ENCODE results near the gene HNRNPA3.
A peak's percentile ranks its signal among the peaks of the same experiment; 100 is the strongest.
"Not testable (repeated sequence)": the region's sequence is repeated elsewhere in the genome, so short reads cannot be mapped to it uniquely, and the experiment has no call there.

Gene HNRNPA3

GRCh38 chr2:177234267-177234666 is 21.7 kb downstream of the HNRNPA3 start:
- no peak for DNase-seq (ENCODE audit: low read depth)

DNA sequence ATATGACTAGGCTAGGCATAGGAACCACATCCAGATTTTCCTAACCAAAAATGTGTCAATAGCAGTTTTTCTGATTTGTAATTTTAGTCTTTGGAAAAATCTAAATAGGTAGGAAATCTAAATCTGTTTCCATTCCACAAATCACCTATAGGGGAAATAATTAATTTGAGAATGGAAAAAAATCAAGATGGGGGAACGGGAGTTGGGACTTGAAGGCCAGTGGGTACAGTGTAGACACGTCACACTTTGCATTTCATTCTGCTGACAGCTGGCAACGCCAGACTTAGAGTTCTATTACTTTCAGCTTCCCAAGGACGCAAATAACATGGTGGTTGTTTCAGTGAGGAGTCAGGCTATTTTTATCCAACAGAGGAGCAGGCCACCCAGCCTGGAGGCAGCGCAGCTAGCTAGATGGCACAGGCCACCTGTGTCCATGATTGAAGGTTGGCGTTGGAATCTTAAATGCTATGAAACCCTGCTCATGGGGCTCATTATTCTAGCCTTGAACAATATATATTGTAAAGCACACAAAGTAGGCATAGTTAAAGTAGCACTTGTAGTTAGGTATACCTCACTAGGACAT is 23.4 kb downstream of the HNRNPA3 start:
- DNase-seq (ENCODE audit: low read depth) = no peak

- DNase-seq (ENCODE audit: low read depth) = no peak
These were observed 25.3 kb downstream of the HNRNPA3 start for GRCh38 chr2:177237932-177238331.

DNA sequence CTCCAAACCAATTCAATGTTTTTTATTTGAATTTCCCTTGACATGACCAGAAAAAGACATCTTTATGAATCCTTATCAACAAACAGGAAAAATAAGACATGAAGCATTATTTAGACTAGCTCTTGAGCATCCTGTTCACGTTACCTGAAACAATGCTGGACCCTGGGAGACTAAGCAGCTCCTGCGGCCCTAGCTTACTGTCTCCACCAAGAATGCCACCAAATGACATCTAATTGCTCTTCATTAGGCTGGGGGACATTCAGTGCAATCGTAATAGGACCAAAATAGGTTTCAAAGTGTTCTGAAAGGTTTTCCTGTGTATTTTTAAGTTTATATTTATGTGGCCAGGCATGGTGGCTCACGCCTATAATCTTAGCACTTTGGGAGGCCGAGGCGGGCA is 26.5 kb downstream of the HNRNPA3 start:
- DNase-seq (ENCODE audit: low read depth) = no peak

DNA sequence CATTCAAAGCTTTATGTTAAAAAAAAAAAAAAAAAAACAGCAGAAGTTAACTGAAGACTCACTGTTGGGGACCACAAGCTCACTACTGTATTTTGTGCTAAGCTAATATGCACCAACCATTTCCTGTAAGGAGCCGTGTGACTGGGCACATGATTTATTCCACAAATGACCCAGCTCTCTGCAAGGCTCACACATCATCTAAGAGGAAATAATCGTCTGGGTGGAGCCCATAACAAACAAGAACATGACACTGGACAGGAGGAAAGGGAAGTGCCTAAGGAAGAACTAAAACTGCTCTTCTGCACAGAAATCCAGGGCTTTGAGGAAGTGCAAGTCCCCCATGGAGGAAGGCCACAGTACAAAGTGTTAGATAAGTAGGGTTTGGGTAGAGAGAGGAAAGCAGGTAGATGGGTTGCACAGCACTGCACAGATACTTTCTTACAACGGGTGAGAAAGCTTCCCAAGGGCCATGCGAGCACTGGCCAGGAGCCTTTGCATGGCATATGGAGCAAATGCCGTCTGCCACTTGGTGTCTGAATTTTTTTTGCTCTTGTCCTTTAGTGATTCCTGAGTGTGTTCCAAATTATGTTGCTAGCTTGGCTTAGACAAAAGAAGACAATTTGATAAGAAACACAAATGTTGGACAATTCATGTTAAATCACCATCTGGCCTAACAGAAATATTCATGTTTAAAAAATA is 27.5 kb downstream of the HNRNPA3 start:
- DNase-seq (ENCODE audit: low read depth) = peak; percentile 53

DNA sequence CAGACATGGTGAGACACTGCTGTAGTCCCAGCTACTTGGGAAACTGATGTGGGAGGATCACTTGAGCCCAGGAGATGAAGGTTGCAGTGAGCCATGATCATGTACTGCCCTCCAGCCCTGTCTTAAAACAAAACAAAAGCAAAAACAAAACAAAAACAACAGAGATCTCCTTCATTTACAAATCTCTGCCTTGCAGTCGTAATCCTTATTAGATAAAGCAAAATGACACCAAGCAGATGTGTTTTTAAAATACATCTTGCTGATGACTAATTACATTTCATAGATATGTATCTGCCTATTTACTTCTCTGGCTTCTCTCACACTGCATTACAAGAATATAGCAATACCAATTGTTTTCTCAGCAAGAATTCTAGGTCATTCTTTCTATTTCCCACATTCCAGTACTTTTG is 29.1 kb downstream of the HNRNPA3 start:
- DNase-seq (ENCODE audit: low read depth) = peak; percentile 29

GRCh38 chr2:177242121-177242987 is 29.8 kb downstream of the HNRNPA3 start:
- DNase-seq (ENCODE audit: low read depth) = peak; percentile 91

- no peak for DNase-seq (ENCODE audit: low read depth)
These were observed 30.5 kb downstream of the HNRNPA3 start for GRCh38 chr2:177243073-177243472.

GRCh38 chr2:177243476-177243875 is 30.9 kb downstream of the HNRNPA3 start:
- DNase-seq (ENCODE audit: low read depth) = no peak

DNA sequence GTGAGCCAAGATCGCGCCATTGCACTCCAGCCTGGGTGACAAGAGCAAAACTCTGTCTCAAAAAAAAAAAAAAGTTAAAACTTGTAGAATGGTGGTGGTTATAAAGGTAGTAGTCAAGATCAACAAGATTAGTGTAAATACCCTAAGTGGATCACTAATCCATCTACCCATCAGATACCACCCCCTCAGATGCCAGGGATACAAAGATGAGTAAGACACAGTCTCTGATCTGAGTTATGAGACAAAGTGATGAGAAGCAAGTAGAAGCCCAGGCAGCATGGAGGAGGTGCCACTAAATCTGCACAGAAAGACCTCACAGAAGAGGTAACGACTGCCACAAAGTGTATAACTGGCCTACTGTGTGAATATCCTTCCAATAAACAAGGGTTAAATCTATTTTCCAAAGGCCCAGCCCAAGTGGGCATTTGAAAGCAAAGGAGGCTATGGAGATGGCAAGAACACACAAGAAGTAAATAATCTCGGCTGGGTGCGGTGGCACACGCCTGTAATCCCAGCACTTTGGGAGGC is 31.7 kb downstream of the HNRNPA3 start:
- no peak for DNase-seq (ENCODE audit: low read depth)

DNA sequence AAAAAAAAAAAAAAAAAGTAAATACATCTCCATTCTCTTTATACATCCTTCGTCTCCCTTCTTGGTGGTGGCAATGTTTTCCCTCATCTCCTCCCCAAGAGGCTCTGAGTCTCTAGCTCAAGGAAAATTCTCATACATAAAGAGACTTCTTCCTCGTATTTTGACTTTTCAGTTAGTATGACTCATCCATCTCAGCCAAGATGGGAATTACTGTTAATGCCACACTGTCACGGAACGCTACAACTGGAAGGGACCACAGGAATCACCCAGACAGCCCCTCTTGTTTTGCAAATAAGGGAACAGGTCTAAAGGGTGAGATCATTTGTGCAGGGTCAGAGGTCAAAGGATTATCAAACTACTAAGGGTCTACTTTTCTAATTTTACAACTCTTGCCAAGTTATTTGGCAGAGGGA is 32.4 kb downstream of the HNRNPA3 start:
- DNase-seq (ENCODE audit: low read depth) = peak; percentile 49

DNA sequence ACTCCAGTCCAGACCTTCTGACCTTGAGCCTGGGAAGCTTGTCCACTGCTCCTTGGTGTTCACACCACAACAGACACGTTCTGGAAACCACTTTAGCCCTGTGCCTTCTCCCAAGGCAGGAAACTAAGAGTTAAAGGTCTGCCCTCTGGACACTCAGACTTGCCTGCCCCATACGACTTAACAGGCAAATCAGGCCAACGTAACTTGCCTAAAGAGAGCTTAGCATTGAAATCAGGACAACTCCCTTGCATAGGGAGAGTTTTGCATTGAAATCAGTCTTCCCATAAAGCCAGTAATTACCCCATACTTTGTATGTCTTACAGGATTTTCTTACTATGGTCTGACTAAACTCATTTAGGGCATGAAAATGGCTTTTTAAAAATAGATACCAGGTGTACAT is 33.4 kb downstream of the HNRNPA3 start:
- DNase-seq (ENCODE audit: low read depth) = no peak

DNA sequence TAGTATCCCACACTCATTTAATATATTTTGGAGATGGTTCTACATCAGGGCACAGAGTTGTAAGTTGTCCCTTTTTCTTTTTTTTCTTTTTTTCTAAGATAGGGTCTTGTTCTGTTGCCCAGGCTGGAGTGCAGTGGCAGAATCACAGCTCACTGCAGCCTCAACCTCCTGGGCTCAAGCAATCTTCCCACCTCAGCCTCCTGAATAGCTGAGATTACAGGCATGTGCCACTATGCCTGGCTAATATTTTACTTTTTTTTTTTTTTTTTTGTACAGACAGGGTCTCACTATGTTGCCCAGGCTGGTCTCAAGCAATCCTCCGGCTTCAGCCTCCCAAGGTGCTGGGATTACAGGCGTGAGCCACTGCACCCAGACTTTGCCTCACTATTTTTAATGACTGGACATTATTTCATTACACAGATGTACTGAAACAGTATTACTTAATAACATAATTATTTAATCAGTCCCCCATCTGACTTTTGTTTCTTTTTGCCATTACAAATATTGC is 34.0 kb downstream of the HNRNPA3 start:
- DNase-seq (ENCODE audit: low read depth) = not testable (repeated sequence)

- DNase-seq (ENCODE audit: low read depth) = no peak
These were observed 35.2 kb downstream of the HNRNPA3 start for GRCh38 chr2:177247693-177248262.

- no peak for DNase-seq (ENCODE audit: low read depth)
These were observed 36.4 kb downstream of the HNRNPA3 start for GRCh38 chr2:177249038-177249437.

DNA sequence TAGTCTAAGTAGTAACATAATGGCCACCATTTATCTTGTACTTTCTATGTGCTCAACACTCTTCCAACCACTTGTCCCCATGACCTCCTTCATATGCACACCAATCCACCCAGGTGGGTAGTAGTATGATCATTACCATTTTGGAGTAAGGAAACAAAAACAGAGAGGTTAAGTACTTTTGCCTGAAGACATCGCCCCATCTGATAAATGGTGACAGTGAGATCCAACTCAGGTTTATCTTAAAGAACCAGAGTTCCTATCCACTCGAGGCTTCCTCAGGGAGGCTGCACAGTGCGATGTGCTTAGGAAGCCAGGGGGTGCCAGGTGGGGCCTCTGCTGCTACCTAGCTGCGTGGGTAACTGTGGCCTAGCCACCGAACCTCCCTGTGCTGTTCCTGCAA is 37.9 kb downstream of the HNRNPA3 start:
- no peak for DNase-seq (ENCODE audit: low read depth)

DNA sequence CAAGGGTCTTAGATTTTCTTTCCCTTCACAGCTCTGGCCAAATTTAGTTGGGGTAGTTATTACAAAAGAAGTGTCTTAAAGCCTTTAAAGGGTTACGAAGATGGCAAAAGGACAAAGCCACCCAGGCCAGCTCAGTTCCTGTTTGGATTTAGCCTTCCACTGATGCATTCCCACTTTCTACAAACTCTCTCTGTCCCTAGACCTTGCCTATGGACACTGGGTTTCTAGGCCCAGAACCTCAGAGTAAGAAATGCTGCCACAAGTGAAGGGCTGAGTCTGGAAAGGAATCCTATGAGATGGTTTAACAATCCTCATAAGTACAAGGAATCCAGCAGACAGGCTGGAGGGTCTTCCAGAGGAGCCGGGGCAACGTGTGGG is 38.6 kb downstream of the HNRNPA3 start:
- no peak for DNase-seq (ENCODE audit: low read depth)

GRCh38 chr2:177252808-177253531 is 40.4 kb downstream of the HNRNPA3 start:
- no peak for DNase-seq (ENCODE audit: low read depth)

DNA sequence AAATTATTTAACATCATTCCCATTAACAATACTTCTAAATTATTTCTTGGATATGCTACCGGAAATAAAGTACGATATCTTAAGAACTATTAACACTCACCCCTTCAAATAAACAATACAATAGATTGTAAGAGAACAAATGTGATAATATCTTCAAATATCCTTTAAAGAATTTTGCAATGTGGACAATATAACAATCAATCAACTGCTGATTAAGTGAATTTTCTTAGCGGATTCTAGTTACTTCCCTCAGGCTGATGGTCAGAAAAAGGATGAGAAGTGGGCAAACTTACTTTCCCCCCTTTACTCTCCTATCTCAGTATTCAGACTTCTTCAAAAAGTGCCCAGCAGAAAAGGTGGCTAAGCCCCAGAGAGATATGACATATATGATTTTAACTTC is 41.1 kb downstream of the HNRNPA3 start:
- no peak for DNase-seq (ENCODE audit: low read depth)

GRCh38 chr2:177254433-177255226 is 42.0 kb downstream of the HNRNPA3 start:
- DNase-seq (ENCODE audit: low read depth) = no peak

DNA sequence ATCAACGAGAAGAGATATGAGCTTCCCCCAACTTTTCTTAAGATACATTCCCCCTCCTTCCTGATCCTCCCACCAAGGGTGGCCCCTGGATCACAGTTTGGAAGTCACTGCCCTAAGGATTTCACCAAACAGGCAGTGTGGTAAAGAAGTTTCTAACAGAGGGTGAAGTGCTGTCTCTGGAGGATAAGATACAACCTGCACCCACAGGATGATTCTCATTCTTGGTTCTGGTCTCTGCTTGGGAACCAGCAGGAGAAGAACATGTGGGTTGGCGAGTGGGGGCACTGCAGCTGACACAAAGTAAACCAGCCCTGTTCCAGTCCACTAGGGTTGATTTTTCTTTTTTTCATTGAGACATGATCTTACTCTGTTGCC is 42.6 kb downstream of the HNRNPA3 start:
- DNase-seq (ENCODE audit: low read depth) = no peak
